ENCODE results near the gene RYR2. TPM values are rescaled to one million over a fixed set of nuclear protein-coding genes. Genes with fewer than 3 reads are reported as not detected.

RYR2 gene
- total and polyA plus RNA-seq, 8 donors: 0.25 to 33.5 (median 2.5) TPM

DNA sequence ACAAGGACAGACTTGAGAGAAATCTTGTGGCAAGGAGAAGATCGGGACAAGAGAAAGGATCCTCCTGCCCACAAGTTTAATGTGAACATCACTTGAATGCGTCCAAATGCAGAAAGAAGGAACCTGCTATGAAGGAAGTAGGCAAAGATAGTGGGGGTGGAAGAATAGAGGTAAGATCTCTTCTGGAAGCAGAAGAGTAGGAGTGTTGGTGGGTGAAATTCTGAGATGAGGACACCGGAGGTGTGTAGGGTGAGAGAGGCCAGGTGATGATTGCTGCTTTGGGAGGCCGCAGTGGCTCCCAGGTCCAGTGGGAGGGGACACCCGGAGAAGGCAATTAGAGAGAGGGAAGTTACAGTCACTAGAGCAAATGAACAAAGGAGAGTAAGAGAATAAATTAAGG is 6.8 kb downstream of the RYR2 start:
- Histone ChIP-seq H3K4me3 (no peak overlapping the region), H3K36me3 (no peaks in the 10 kb centered on the region), H3K27ac (no peak overlapping the region), H3K9me3 (no peaks in the 10 kb centered on the region), H3K4me1 (peaks cover 0 to 20% (median 7%) of the 10 kb centered on the region in 4 donors), H3K27me3 (peaks cover 0 to 22% (median 7%) of the 10 kb centered on the region in 3 donors)
- no peak for TF ChIP-seq POLR2A (IDR thresholded peaks at IDR 0.05)
- TF ChIP-seq EP300 (IDR thresholded peaks at IDR 0.05): no peak
- TF ChIP-seq, protein P1, sequence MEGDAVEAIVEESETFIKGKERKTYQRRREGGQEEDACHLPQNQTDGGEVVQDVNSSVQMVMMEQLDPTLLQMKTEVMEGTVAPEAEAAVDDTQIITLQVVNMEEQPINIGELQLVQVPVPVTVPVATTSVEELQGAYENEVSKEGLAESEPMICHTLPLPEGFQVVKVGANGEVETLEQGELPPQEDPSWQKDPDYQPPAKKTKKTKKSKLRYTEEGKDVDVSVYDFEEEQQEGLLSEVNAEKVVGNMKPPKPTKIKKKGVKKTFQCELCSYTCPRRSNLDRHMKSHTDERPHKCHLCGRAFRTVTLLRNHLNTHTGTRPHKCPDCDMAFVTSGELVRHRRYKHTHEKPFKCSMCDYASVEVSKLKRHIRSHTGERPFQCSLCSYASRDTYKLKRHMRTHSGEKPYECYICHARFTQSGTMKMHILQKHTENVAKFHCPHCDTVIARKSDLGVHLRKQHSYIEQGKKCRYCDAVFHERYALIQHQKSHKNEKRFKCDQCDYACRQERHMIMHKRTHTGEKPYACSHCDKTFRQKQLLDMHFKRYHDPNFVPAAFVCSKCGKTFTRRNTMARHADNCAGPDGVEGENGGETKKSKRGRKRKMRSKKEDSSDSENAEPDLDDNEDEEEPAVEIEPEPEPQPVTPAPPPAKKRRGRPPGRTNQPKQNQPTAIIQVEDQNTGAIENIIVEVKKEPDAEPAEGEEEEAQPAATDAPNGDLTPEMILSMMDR (IDR thresholded peaks at IDR 0.05): no peak
- TF ChIP-seq POLR2AphosphoS5 (IDR thresholded peaks at IDR 0.05): no peak
- intact Hi-C loops (cut with DNase I; ENCODE audit: low total_unique reads): no loop called here
- 90 to 93% (median 91%) methylated on average over 5 of the region's 5 CpGs for WGBS, 5 donors
- DNase-seq: no peak

GRCh38 chr1:237050185-237050584 is 8.2 kb downstream of the RYR2 start:
- Histone ChIP-seq H3K27ac (no peak overlapping the region), H3K9me3 (no peaks in the 10 kb centered on the region), H3K36me3 (no peaks in the 10 kb centered on the region), H3K4me1 (peaks cover 0 to 17% (median 6%) of the 10 kb centered on the region in 4 donors), H3K4me3 (no peak overlapping the region), H3K27me3 (peaks cover 0 to 18% (median 0%) of the 10 kb centered on the region in 3 donors)
- no peak for DNase-seq
- TF ChIP-seq POLR2AphosphoS5 (IDR thresholded peaks at IDR 0.05) (no peak), EP300 (IDR thresholded peaks at IDR 0.05) (no peak), POLR2A (IDR thresholded peaks at IDR 0.05) (no peak)
- TF ChIP-seq, protein P1 (IDR thresholded peaks at IDR 0.05): no peak
- WGBS, 5 donors: 73 to 87% (median 83%) methylated on average over 6 of the region's 6 CpGs
- intact Hi-C loops (cut with DNase I; ENCODE audit: low total_unique reads): no loop called here

DNA sequence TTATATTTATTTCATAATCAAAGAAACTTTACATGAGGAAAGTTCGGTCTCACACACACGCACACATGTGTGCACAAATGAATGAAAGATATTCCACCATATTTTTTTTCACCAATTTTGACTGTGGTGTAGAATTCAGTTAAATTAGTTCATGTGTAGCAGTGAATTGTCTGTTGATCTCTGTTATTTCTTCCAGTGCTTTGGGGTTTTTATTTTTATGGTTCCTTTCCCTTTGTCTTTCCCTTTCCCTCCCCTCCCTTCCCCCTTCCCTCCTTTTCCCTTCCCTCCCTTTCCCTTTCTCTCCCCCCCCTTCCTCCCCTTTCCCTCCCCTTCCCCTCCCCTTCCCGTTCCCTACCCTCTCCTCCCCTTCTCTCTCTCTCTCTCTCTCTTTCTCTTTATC is 8.9 kb downstream of the RYR2 start:
- DNase-seq: no peak
- H3K36me3 ChIP-seq: no peaks in the 10 kb centered on the region
- H3K9me3 ChIP-seq: no peaks in the 10 kb centered on the region
- H3K4me1 ChIP-seq: peaks cover 0 to 12% (median 6%) of the 10 kb centered on the region in 4 donors
- WGBS, 5 donors: 67 to 79% (median 76%) methylated on average over 3 of the region's 3 CpGs
- H3K4me3 ChIP-seq: no peak overlapping the region
- intact Hi-C loops (cut with DNase I; ENCODE audit: low total_unique reads): no loop called here
- TF ChIP-seq POLR2AphosphoS5 (IDR thresholded peaks at IDR 0.05) (no peak), EP300 (IDR thresholded peaks at IDR 0.05) (no peak), POLR2A (IDR thresholded peaks at IDR 0.05) (no peak)
- TF ChIP-seq, protein P1 (IDR thresholded peaks at IDR 0.05): no peak
- H3K27ac ChIP-seq: no peak overlapping the region
- peaks cover 0 to 21% (median 0%) of the 10 kb centered on the region in 3 donors for H3K27me3 ChIP-seq

DNA sequence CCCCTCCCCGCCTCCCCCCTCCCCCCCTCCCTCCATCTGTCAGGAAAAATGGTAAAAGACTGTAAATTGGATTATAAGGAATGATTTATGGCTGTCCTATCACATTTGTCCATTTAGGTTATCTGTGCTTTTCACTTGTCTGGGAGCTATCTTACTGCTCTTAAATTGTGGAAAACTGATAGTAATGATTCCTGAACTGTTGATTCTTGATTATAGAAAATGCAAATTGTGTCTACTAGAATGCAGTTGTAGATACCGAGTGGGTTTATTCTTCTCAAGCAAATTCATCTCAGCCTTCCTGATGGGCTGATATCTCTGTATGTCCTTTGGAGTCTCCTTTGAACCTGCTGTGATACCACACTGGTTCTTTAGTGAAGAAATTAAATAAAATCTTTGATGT is 12.3 kb downstream of the RYR2 start:
- intact Hi-C loops (cut with DNase I; ENCODE audit: low total_unique reads): no loop called here
- 39 to 53% (median 45%) methylated on average over 2 of the region's 2 CpGs for WGBS, 5 donors
- DNase-seq: no peak
- Histone ChIP-seq H3K4me1 (no peaks in the 10 kb centered on the region), H3K36me3 (no peaks in the 10 kb centered on the region), H3K9me3 (no peaks in the 10 kb centered on the region), H3K27ac (no peak overlapping the region), H3K27me3 (peaks cover 0 to 24% (median 0%) of the 10 kb centered on the region in 3 donors), H3K4me3 (no peak overlapping the region)
- TF ChIP-seq POLR2AphosphoS5 (IDR thresholded peaks at IDR 0.05) (no peak), POLR2A (IDR thresholded peaks at IDR 0.05) (no peak), EP300 (IDR thresholded peaks at IDR 0.05) (no peak)
- TF ChIP-seq, protein P1 (IDR thresholded peaks at IDR 0.05): no peak
